GM21360 (cell line): Measurements from ENCODE around the gene TOX2.

Experiments
- ATAC-seq: cut with Tn5 transposase; IDR thresholded peaks from one replicate; pipeline ENCODE4 v1.9.1; 2021; ENCODE audit warnings: mild to moderate bottlenecking, moderate library complexity; ENCODE audit not compliant: unreplicated experiment

The TOX2 gene

GRCh38 chr20:43994486-43995100 is 79.9 kb downstream of the TOX2 start:
- ATAC-seq: no peak

DNA sequence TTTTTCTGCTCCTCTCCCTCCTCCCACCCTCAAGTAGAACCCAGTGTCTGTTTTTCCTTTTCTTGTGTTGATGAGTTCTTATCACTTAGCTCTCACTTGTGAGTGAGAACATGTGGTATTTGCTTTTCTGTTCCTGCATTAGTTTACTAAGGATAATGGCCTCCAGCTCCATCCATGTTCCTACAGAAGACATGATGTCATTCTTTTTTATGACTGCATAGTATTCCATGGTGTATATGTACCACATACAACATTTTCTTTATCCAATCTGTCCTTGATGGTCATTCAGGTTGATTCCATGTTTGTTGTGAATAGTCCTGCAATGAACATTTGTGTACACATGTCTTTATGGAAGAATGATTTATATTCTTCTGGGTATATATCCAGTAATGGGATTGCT is 81.0 kb downstream of the TOX2 start:
- ATAC-seq: no peak

DNA sequence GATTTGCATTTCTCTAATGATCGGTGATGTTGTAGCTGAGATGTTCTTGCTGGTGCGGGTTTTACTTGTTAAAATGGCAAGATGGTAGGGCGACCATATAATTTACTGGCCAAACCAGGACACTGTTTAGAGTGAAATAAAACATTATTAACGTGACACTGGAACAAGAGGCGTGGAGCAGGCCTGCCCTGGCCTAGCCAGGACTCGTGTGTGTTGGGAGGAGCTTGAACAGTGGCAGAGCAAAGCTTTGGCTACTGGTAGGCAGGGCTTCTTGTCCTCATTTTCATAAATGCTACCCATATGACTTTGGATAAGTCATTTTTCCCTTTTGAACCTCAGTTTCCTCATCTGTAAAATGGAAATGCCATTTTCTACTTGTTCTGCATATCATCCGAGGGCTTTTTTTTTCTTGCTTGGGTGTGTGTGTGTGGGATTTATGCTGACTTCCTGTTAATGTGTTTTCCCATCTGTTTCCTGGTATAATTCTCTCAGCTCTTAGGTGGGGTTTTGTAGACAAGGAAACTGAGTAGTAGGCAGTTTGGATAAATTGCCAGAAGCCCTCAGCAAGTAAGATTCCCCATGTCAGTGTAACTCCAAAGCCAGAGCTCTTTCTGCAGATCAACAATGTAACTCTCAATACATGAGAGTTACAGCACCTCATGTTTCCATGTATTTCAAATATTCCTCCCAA is 81.7 kb downstream of the TOX2 start:
- no peak for ATAC-seq

- no peak for ATAC-seq
Observed at GRCh38 chr20:43999848-44000247, 85.2 kb downstream of the TOX2 start.

DNA sequence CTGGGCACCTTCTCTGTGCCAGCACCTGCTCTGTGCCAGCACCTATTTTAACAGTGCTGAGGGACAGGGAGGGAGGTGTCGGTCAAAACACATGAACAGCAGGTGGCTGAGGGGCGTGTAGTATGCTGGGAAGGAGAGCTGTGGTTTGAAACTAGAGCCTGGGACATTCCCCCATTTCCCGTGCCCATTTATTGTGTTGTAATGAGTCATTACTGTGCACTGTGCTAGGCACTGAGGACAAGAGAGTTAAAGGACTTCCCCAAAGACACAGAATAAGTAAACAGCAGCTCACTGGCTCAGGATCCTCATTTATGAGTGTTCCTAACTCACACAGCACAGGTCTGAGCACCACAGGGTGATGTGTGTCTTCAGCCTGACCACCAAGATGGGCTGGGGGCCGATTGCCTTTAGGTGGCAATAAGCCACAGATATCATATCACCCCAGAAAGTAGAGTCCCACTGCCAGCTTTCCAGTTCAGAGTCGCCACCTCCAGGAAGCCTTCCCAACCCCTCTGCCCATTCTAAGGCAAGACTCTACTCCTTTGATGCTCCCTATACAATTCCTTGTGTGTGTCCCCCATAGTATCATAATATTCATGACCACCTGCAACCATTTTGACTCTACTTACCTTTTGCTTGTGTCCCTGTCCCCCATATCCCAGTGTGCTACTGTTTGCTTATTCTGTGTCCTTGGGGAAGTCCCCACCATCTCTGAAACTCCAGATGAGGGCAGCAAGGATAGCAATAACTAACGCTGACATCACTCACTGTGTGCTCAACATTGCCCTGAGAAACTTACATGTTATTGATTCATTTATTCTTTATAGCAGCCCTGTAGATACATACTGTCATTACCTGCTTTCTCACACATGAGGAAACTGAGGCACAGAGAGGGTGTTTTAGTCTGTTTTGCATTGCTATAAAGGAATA is 87.3 kb downstream of the TOX2 start:
- ATAC-seq: peak; percentile 70

- no peak for ATAC-seq
Observed at GRCh38 chr20:44002861-44003260, 88.2 kb downstream of the TOX2 start.

DNA sequence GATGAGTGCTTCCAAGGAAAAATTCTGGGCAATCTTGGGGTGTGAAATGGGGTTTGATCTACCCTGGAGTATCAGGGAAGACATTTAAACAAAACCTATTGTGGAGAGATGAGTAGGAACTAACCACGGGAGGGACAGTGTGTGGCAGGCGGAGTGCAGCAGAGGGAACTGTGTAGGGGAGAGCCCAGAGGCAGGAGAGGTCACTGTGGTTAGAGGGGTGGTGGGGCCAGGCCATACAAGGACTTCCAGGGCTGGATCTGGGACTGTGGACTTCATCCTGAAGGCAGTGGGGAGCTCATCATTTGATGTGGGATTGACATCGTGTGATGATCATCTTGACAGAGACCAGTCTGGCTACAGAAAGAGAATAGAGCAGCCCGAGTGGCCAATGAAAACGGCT is 89.0 kb downstream of the TOX2 start:
- no peak for ATAC-seq

GRCh38 chr20:44004306-44004915 is 89.8 kb downstream of the TOX2 start:
- ATAC-seq: no peak

GRCh38 chr20:44005661-44006060 is 91.0 kb downstream of the TOX2 start:
- no peak for ATAC-seq

- ATAC-seq: no peak
Observed at GRCh38 chr20:44006126-44006525, 91.5 kb downstream of the TOX2 start.

GRCh38 chr20:44006578-44006977 is 91.9 kb downstream of the TOX2 start:
- no peak for ATAC-seq

GRCh38 chr20:44008806-44009678 is 94.4 kb downstream of the TOX2 start:
- no peak for ATAC-seq

GRCh38 chr20:44009679-44009992 is 95.0 kb downstream of the TOX2 start:
- no peak for ATAC-seq

DNA sequence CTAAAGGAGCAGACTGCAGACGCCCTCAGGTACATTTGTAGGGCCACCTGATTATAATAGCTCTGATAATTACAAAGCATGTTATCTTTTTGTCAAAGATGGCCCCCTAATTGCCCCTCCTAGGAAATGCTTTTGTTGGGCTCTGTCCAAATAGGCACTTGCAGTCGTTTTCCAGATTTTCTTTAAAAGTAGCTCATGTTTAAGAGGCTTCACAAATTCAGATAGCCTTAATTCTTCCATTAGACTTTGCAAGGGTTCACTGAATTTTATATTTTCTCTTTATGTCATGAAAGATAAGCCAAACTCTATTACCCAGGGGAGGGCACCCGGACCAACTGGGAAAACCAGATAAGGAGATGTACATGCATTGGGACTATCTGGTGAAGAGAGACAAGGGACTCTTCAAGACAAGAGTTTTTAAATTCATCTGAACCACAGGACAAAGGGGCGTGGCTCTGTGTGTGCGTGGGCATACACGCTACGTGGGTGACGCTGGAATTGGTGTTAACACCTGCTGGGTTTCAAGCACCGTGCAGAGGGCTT is 95.6 kb downstream of the TOX2 start:
- no peak for ATAC-seq

DNA sequence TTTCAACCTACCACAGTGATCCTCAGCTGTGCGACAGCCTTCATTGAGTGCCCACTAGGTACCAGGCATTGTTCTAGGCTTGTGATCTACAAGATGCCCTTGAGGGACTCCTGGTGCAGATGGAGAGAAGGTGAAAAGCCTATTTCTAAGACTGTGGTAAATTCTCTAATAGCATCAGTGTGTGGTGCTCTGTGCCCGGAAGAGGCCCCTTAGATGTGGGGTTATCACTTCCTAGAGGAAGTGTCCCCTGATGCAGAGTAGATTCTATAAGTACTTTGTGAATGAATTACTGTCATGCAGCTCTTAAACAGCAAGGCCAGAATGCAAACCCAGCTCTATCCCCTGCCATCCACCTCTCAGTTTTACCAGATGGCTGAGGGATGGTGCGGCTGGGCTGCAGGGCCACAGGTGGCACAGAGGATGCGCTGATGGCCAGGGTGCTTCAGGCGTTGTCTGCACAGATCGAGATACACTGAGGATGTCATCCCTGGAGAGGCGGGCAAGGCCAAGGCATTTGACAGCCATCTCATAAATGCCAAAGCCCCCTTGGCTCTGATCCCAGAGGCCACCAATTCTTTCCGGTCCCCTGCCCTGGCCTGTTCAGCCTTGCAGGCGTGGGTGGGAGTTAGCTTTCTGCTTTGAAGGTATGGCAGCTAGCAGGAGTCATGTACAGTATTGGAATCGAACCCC is 96.7 kb downstream of the TOX2 start:
- ATAC-seq: no peak

DNA sequence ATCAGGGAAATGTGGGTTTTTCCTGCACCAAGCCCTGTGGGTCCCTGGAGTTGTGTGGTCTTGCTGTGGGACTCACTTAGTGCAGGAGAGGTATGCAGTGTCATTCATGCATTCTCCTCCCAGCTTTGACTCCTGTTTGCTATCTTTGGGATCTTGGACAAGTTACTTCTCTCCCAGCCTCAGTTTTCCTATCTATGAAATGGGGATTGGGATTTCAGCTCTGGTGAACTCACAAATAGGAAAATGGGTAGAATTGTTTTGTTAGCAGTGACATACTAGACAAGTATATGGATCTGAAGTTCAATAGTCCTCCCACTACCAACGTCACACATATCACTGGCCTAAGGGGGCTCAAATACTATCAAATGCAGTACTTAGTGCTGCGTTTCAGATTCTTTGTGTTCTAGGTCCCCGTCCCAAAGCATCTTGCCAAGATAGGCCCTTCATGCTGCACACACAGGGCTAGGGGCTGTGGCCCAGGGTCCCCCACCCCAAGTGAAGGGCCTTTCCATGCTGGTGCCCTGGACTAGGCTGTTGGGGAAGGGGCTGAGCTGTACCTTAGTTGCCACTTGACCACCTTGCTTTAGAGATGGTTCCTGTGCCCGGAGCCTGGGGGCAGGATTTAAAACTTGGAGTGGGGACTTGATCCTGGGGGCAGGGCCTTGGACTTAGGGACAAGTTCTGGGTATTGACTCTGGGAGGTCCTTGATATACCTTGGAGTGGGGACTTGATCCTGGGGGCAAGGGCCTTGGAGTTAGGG is 98.0 kb downstream of the TOX2 start:
- ATAC-seq: no peak

GRCh38 chr20:44014807-44015732 is 100.4 kb downstream of the TOX2 start:
- no peak for ATAC-seq

DNA sequence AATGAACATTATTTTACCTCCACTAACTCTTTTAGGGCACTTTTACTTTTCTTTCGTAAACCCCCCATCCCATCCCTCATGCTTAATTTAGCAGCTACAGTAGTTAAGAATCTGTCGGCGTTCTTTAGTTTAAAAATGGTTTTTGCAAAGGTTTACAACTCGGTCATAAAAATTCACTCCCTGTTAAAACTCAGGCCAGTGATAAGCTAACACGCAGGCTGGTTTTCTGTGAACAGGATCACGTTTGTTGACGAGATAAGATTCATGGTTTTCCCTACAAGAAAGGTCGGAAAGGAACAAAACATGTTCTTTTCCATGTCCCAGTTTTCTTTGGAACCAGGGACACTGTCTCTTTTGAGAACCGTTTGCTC is 101.1 kb downstream of the TOX2 start:
- no peak for ATAC-seq
